ENCODE data around the gene XYLT2. TPM values are rescaled to one million over a fixed set of nuclear protein-coding genes. Genes with fewer than 3 reads are reported as not detected.

Gene XYLT2
- total RNA-seq, 2 experiments from 2014 or later: 22.5 to 25.5 TPM

- no peaks in the 10 kb centered on the region for H3K4me1 ChIP-seq (ENCODE audit: insufficient read depth, low read length, poor library complexity, severe bottlenecking)
- CTCF ChIA-PET (ENCODE audit: unreplicated experiment): interaction anchor here (0.6 kb wide), 1 partner anchor 42 kb away, joined by 3 read pairs; no protein-coding TSS in a partner anchor
- no peak overlapping the region for H2AFZ ChIP-seq (ENCODE audit: low read length)
- TF ChIP-seq EZH2phosphoT487 (IDR thresholded peaks at IDR 0.05; ENCODE audit: borderline replicate concordance, low read depth, low read length): no peak
- TF ChIP-seq CTCF (conservative IDR thresholded peaks at IDR 0.05; ENCODE audit: low read length): no peak
- no TSS peak for BruUV-seq (replicated peaks)
- intact Hi-C loops (cut with micrococcal nuclease; ENCODE audit: unreplicated experiment): no loop called here
- no peak overlapping the region for H3K4me3 ChIP-seq (ENCODE audit: low read depth, low read length, poor library complexity, severe bottlenecking)
- POLR2A ChIA-PET: no interaction called here
- H3K36me3 ChIP-seq (ENCODE audit: insufficient read depth, low read length): peaks cover 35% of the 10 kb centered on the region
- H4K20me1 ChIP-seq (ENCODE audit: insufficient read depth, low read length): no peaks in the 10 kb centered on the region
- no peak overlapping the region for H3K4me2 ChIP-seq (ENCODE audit: low read length)
- no peaks in the 10 kb centered on the region for H3K9me3 ChIP-seq (ENCODE audit: low read length)
- H3K27ac ChIP-seq (ENCODE audit: low read depth, low read length, poor library complexity, severe bottlenecking): no peak overlapping the region
- H3K79me2 ChIP-seq (ENCODE audit: insufficient read depth, low read depth, low read length): no peaks in the 10 kb centered on the region
- no peak for DNase-seq (ENCODE audit: low spot score)
- no peaks in the 10 kb centered on the region for H3K9me2 ChIP-seq (ENCODE audit: insufficient read depth, low read length)
These were observed 7.0 kb downstream of the XYLT2 start for GRCh38 chr17:50352693-50353599.

GRCh38 chr17:50353600-50354195 lies 7.8 kb downstream of the XYLT2 start:
- Histone ChIP-seq H3K27ac (ENCODE audit: low read depth, low read length, poor library complexity, severe bottlenecking) (no peak overlapping the region), H3K9me3 (ENCODE audit: low read length) (no peaks in the 10 kb centered on the region), H2AFZ (ENCODE audit: low read length) (no peak overlapping the region), H3K36me3 (ENCODE audit: insufficient read depth, low read length) (peaks cover 43% of the 10 kb centered on the region), H3K9me2 (ENCODE audit: insufficient read depth, low read length) (no peaks in the 10 kb centered on the region), H4K20me1 (ENCODE audit: insufficient read depth, low read length) (no peaks in the 10 kb centered on the region), H3K4me2 (ENCODE audit: low read length) (no peak overlapping the region), H3K79me2 (ENCODE audit: insufficient read depth, low read depth, low read length) (no peaks in the 10 kb centered on the region), H3K4me1 (ENCODE audit: insufficient read depth, low read length, poor library complexity, severe bottlenecking) (no peaks in the 10 kb centered on the region), H3K4me3 (ENCODE audit: low read depth, low read length, poor library complexity, severe bottlenecking) (no peak overlapping the region)
- no peak for DNase-seq (ENCODE audit: low spot score)
- ChIA-PET POLR2A (no interaction called here), CTCF (ENCODE audit: unreplicated experiment) (no interaction called here)
- TF ChIP-seq CTCF (conservative IDR thresholded peaks at IDR 0.05; ENCODE audit: low read length): no peak
- no peak for TF ChIP-seq EZH2phosphoT487 (IDR thresholded peaks at IDR 0.05; ENCODE audit: borderline replicate concordance, low read depth, low read length)
- intact Hi-C loops (cut with micrococcal nuclease; ENCODE audit: unreplicated experiment): no loop called here
- BruUV-seq (replicated peaks): no TSS peak

- TF ChIP-seq CTCF (conservative IDR thresholded peaks at IDR 0.05; ENCODE audit: low read length) (no peak), EZH2phosphoT487 (IDR thresholded peaks at IDR 0.05; ENCODE audit: borderline replicate concordance, low read depth, low read length) (no peak)
- H3K4me1 ChIP-seq (ENCODE audit: insufficient read depth, low read length, poor library complexity, severe bottlenecking): no peaks in the 10 kb centered on the region
- no TSS peak for BruUV-seq (replicated peaks)
- CTCF ChIA-PET (ENCODE audit: unreplicated experiment): no interaction called here
- no peak overlapping the region for H3K4me2 ChIP-seq (ENCODE audit: low read length)
- intact Hi-C loops (cut with micrococcal nuclease; ENCODE audit: unreplicated experiment): no loop called here
- H3K9me3 ChIP-seq (ENCODE audit: low read length): no peaks in the 10 kb centered on the region
- POLR2A ChIA-PET: interaction anchor here (0.6 kb wide), 1 partner anchor 766 kb away, joined by 3 read pairs; the partner anchor contains the start of gene SPAG9
- no peaks in the 10 kb centered on the region for H3K9me2 ChIP-seq (ENCODE audit: insufficient read depth, low read length)
- no peaks in the 10 kb centered on the region for H3K79me2 ChIP-seq (ENCODE audit: insufficient read depth, low read depth, low read length)
- H2AFZ ChIP-seq (ENCODE audit: low read length): no peak overlapping the region
- no peak overlapping the region for H3K4me3 ChIP-seq (ENCODE audit: low read depth, low read length, poor library complexity, severe bottlenecking)
- H4K20me1 ChIP-seq (ENCODE audit: insufficient read depth, low read length): no peaks in the 10 kb centered on the region
- DNase-seq (ENCODE audit: low spot score): no peak
- H3K36me3 ChIP-seq (ENCODE audit: insufficient read depth, low read length): peaks cover 47% of the 10 kb centered on the region
- H3K27ac ChIP-seq (ENCODE audit: low read depth, low read length, poor library complexity, severe bottlenecking): no peak overlapping the region
These were observed 8.3 kb downstream of the XYLT2 start for GRCh38 chr17:50354198-50354597.

Measured in OCI-LY7 (cell line).